GM23338 (cell line): ENCODE data around the gene CEP350. TPM values are rescaled to one million over a fixed set of nuclear protein-coding genes. Genes with fewer than 3 reads are reported as not detected.

Experiments used
- ATAC-seq: fragments of 200-7000 bp; cut with Tn5 transposase; 3 replicates; pipeline ENCODE4 v1.9.1; 2020
- DNase-seq: peaks from one replicate; pipeline ENCODE4 v3.0.0-alpha.2; 2015; ENCODE audit warnings: low spot score
- H2AFZ ChIP-seq: fragments of 200-600 bp; sonication (generic); 2 replicates; pipeline ENCODE4 v1.8.0; 2016; ENCODE audit warnings: antibody characterized with exemption, mild to moderate bottlenecking, moderate library complexity
- H3F3A ChIP-seq: fragments of 200-600 bp; sonication (generic); replicated peaks from 2 replicates; pipeline ENCODE4 v1.8.0; 2017; ENCODE audit warnings: antibody characterized with exemption, mixed run types, low read depth
- H3K27ac ChIP-seq: fragments of 200-600 bp; sonication (generic); 2 replicates; pipeline ENCODE4 v1.6.1; 2016; ENCODE audit warnings: low read depth
- H3K27me3 ChIP-seq: fragments of 200-600 bp; sonication (generic); 2 replicates; pipeline ENCODE4 v1.8.0; 2016; ENCODE audit warnings: mild to moderate bottlenecking, mixed run types, moderate library complexity; ENCODE audit not compliant: insufficient read depth
- H3K36me3 ChIP-seq: fragments of 200-600 bp; sonication (generic); 2 replicates; pipeline ENCODE4 v1.8.0; 2016; ENCODE audit warnings: mild to moderate bottlenecking; ENCODE audit not compliant: insufficient read depth
- H3K4me1 ChIP-seq: fragments of 200-600 bp; sonication (generic); 2 replicates; pipeline ENCODE4 v1.8.0; 2016; ENCODE audit warnings: mild to moderate bottlenecking, moderate library complexity; ENCODE audit not compliant: insufficient read depth
- H3K4me2 ChIP-seq: fragments of 200-600 bp; sonication (generic); 2 replicates; pipeline ENCODE4 v1.7.1; 2017; ENCODE audit warnings: mixed run types
- H3K4me3 ChIP-seq: fragments of 200-600 bp; sonication (generic); 2 replicates; pipeline ENCODE4 v1.6.1; 2016; ENCODE audit warnings: mixed run types
- H3K79me2 ChIP-seq: fragments of 200-600 bp; sonication (generic); replicated peaks from 2 replicates; pipeline ENCODE4 v1.8.0; 2017; ENCODE audit warnings: mild to moderate bottlenecking; ENCODE audit not compliant: insufficient read depth
- H3K9me2 ChIP-seq: fragments of 200-600 bp; sonication (generic); 2 replicates; pipeline ENCODE4 v1.8.0; 2017; ENCODE audit not compliant: insufficient read depth
- H4K20me1 ChIP-seq: fragments of 200-600 bp; sonication (generic); replicated peaks from 2 replicates; pipeline ENCODE4 v1.8.0; 2017; ENCODE audit warnings: mild to moderate bottlenecking; ENCODE audit not compliant: insufficient read depth
- H3K27ac Mint-ChIP-seq: 2 replicates; pipeline ENCODE4 v1.8.0; 2020; ENCODE audit warnings: inconsistent platforms, mild to moderate bottlenecking, moderate library complexity, mixed read lengths
- H3K27me3 Mint-ChIP-seq: 3 replicates; pipeline ENCODE4 v1.8.0; 2022; ENCODE audit warnings: low read depth, mild to moderate bottlenecking, moderate library complexity, mixed read lengths, inconsistent platforms; ENCODE audit not compliant: insufficient read depth, poor library complexity
- H3K36me3 Mint-ChIP-seq: 3 replicates; pipeline ENCODE4 v1.8.0; 2021; ENCODE audit warnings: low read depth, mild to moderate bottlenecking, inconsistent platforms, moderate library complexity, mixed read lengths
- H3K4me1 Mint-ChIP-seq: 3 replicates; pipeline ENCODE4 v1.8.0; 2020; ENCODE audit warnings: mild to moderate bottlenecking, inconsistent platforms, mixed read lengths
- H3K4me3 Mint-ChIP-seq: 3 replicates; pipeline ENCODE4 v1.8.0; 2021; ENCODE audit warnings: moderate library complexity, mild to moderate bottlenecking, inconsistent platforms, mixed read lengths
- H3K9me3 Mint-ChIP-seq: 3 replicates; pipeline ENCODE4 v1.8.0; 2020; ENCODE audit warnings: moderate library complexity, mild to moderate bottlenecking, inconsistent platforms, mixed read lengths
- CREB1 ChIP-seq: fragments of 250-450 bp; sonication (Bioruptor Pico); IDR thresholded peaks from 2 replicates; pipeline ENCODE4 v1.5.0; 2020; ENCODE audit warnings: low read depth, mild to moderate bottlenecking, moderate library complexity
- EZH2 ChIP-seq: fragments of 200-600 bp; sonication (generic); IDR thresholded peaks from one replicate; pipeline ENCODE4 v1.8.0; 2017; ENCODE audit warnings: antibody characterized with exemption, mild to moderate bottlenecking, low read depth; ENCODE audit not compliant: unreplicated experiment
- JUNB ChIP-seq: IDR thresholded peaks from one replicate; pipeline ENCODE4 v1.6.1; 2016; ENCODE audit warnings: antibody characterized with exemption; ENCODE audit not compliant: unreplicated experiment
- NANOG ChIP-seq: IDR thresholded peaks from 2 replicates; pipeline ENCODE4 v1.6.1; 2016; ENCODE audit warnings: antibody characterized with exemption, borderline replicate concordance
- ZNF114 ChIP-seq: fragments of 250-450 bp; sonication (Bioruptor Pico); IDR thresholded peaks from 2 replicates; pipeline ENCODE4 v1.5.0; 2020; ENCODE audit warnings: mild to moderate bottlenecking, moderate library complexity
- ZNF331 ChIP-seq: fragments of 250-450 bp; sonication (Bioruptor Pico); IDR thresholded peaks from 2 replicates; pipeline ENCODE4 v1.5.0; 2020; ENCODE audit warnings: low read depth, mild to moderate bottlenecking, moderate library complexity
- polyA plus RNA-seq: library from polyadenylated mRNA; unstranded; fragments of >200 nt; fragmentation: Nextera tagmentation; extraction: Ambion mirVana; gene quantifications from 2 replicates; pipeline ENCODE4 v1.2.1, GENCODE V29; 2016
- total RNA-seq: library from RNA; depleted of rRNA; stranded (reverse); fragments of >200 nt; shearing (Covaris generic); gene quantifications from 2 replicates; pipeline ENCODE4 v1.2.3, GENCODE V29; 2014
- TF ChIP-seq, protein P1 (sequence below): IDR thresholded peaks from 2 replicates; pipeline ENCODE4 v1.6.1; 2016; ENCODE audit warnings: antibody characterized with exemption
- TF ChIP-seq, protein P2 (sequence below), 2 experiments: fragments of 200-600 bp in 1 of 2; sonication (generic) in 1 of 2; conservative IDR thresholded peaks; 2 replicates each; pipeline versions ENCODE4 v1.5.1 to v1.6.1; 2016 to 2017; ENCODE audit warnings: antibody characterized with exemption in 2 of 2, low read depth in 2 of 2, mild to moderate bottlenecking in 2 of 2, moderate library complexity in 1 of 2
- TF ChIP-seq, protein P3 (sequence below): fragments of 250-450 bp; sonication (Bioruptor Pico); IDR thresholded peaks from 2 replicates; pipeline ENCODE4 v1.5.0; 2020; ENCODE audit warnings: mild to moderate bottlenecking, moderate library complexity

CEP350 gene
- total and polyA plus RNA-seq, 2 experiments from 2014 or later: 23.4 to 36.8 TPM

DNA sequence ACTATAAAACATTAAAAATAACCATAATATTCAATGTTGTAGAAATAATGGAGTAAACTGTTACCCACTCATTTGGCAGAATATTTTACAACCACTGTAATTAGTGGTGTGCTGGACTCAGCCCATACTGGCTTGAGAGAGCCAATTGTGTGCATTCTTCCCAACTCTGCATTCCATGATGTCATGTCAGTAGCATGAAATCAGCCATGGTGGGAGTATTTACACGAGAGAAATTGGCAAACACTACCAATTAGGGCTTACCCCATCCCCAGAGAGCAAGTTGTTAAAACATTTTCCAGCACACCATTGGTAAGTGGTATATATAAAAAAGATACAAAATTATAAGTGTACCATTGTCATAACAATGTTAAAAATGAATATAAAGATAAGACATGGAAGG, 180.9 kb downstream of the CEP350 start (continued):
- TF ChIP-seq ZNF114 (CRISPR knock-in tag): no peak
- no peak for TF ChIP-seq EZH2

DNA sequence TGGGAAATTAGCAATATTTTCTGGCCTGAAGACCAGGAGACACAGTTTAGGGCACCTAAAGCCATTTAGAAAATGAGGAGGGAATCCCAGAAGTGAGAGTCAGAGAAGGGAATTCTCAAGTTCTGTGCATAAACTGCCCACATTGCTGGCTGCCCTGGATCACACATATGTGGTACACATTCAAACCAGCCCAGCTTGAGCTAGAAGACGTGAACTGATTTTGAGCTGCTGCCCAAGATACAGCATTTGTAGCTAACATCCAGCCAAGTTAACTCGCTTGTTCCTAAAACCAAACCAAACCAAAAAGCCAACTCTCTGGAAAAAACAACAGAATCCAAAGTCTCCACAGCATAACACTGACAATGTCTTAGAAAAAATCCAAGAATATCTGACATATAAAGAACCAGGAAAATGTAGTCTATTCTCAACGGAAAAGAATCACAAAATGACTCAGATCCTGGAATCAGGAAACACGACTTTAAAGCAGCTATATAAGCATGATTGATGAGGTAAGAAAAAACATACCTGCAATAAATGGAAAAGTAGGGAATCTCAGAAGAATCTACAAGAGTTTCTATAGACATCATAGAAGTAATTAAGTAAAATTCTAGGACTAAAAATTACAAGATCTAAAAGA, 181.8 kb downstream of the CEP350 start:
- H2AFZ ChIP-seq: peak overlapping the region; percentile 48; the same call in 1 of the 2 replicates
- H3K36me3 ChIP-seq: no peaks in the 10 kb centered on the region
- H3K36me3 Mint-ChIP-seq: no peaks in the 10 kb centered on the region
- no peaks in the 10 kb centered on the region for H3K4me1 Mint-ChIP-seq
- H3K27ac Mint-ChIP-seq: no peak overlapping the region
- no peaks in the 10 kb centered on the region for H3K27me3 Mint-ChIP-seq
- no peaks in the 10 kb centered on the region for H3K4me1 ChIP-seq
- no peak overlapping the region for H3K27ac ChIP-seq
- H3K27me3 ChIP-seq: no peaks in the 10 kb centered on the region
- DNase-seq: no peak
- H3K4me2 ChIP-seq: no peak overlapping the region
- TF ChIP-seq JUNB (no peak), CREB1 (no peak), ZNF114 (CRISPR knock-in tag) (no peak), NANOG (no peak)
- H3K4me3 ChIP-seq: no peak overlapping the region
- H3K4me3 Mint-ChIP-seq: no peak overlapping the region
- H3K79me2 ChIP-seq: no peaks in the 10 kb centered on the region
- H3K9me2 ChIP-seq: no peaks in the 10 kb centered on the region
- no peaks in the 10 kb centered on the region for H3F3A ChIP-seq
- no peaks in the 10 kb centered on the region for H4K20me1 ChIP-seq
- no peaks in the 10 kb centered on the region for H3K9me3 Mint-ChIP-seq
- no peak for ATAC-seq

DNA sequence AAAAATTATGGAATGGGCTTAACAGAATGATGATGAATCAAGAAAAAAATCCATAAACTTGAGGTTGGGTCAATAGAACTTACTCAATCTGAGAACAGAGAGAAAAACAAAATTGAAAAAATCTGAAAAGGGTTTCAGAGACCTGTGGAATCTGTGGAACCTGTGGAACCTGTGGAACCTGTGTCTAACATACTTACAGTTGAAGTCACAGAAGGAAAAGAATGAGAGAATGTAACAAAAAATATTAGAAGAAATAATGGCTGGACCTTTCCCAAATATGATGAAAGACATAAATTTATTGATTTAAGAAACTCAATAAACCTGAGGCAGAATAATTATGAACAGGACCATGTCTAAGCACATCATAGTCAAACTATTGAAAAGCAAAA, 182.4 kb downstream of the CEP350 start:
- H3K4me1 Mint-ChIP-seq: no peaks in the 10 kb centered on the region
- H4K20me1 ChIP-seq: no peaks in the 10 kb centered on the region
- H3K27me3 Mint-ChIP-seq: no peaks in the 10 kb centered on the region
- no peaks in the 10 kb centered on the region for H3K4me1 ChIP-seq
- no peaks in the 10 kb centered on the region for H3F3A ChIP-seq
- no peaks in the 10 kb centered on the region for H3K9me2 ChIP-seq
- H3K4me2 ChIP-seq: no peak overlapping the region
- no peaks in the 10 kb centered on the region for H3K36me3 Mint-ChIP-seq
- DNase-seq (no peak), ATAC-seq (no peak)
- no peaks in the 10 kb centered on the region for H3K79me2 ChIP-seq
- no peak overlapping the region for H3K4me3 Mint-ChIP-seq
- H3K27me3 ChIP-seq: no peaks in the 10 kb centered on the region
- H3K9me3 Mint-ChIP-seq: no peaks in the 10 kb centered on the region
- H3K27ac Mint-ChIP-seq: no peak overlapping the region
- H2AFZ ChIP-seq: no peak overlapping the region
- no peak overlapping the region for H3K27ac ChIP-seq
- H3K4me3 ChIP-seq: no peak overlapping the region
- H3K36me3 ChIP-seq: no peaks in the 10 kb centered on the region
- no peak for TF ChIP-seq ZNF114 (CRISPR knock-in tag)
- TF ChIP-seq, protein P1, sequence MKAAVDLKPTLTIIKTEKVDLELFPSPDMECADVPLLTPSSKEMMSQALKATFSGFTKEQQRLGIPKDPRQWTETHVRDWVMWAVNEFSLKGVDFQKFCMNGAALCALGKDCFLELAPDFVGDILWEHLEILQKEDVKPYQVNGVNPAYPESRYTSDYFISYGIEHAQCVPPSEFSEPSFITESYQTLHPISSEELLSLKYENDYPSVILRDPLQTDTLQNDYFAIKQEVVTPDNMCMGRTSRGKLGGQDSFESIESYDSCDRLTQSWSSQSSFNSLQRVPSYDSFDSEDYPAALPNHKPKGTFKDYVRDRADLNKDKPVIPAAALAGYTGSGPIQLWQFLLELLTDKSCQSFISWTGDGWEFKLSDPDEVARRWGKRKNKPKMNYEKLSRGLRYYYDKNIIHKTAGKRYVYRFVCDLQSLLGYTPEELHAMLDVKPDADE: no peak
- TF ChIP-seq, protein P2, sequence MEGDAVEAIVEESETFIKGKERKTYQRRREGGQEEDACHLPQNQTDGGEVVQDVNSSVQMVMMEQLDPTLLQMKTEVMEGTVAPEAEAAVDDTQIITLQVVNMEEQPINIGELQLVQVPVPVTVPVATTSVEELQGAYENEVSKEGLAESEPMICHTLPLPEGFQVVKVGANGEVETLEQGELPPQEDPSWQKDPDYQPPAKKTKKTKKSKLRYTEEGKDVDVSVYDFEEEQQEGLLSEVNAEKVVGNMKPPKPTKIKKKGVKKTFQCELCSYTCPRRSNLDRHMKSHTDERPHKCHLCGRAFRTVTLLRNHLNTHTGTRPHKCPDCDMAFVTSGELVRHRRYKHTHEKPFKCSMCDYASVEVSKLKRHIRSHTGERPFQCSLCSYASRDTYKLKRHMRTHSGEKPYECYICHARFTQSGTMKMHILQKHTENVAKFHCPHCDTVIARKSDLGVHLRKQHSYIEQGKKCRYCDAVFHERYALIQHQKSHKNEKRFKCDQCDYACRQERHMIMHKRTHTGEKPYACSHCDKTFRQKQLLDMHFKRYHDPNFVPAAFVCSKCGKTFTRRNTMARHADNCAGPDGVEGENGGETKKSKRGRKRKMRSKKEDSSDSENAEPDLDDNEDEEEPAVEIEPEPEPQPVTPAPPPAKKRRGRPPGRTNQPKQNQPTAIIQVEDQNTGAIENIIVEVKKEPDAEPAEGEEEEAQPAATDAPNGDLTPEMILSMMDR (conservative IDR thresholded peaks at IDR 0.05; ENCODE audit: low read depth in 2 of 2): no peak
- no peak for TF ChIP-seq CREB1
- TF ChIP-seq, protein P3, sequence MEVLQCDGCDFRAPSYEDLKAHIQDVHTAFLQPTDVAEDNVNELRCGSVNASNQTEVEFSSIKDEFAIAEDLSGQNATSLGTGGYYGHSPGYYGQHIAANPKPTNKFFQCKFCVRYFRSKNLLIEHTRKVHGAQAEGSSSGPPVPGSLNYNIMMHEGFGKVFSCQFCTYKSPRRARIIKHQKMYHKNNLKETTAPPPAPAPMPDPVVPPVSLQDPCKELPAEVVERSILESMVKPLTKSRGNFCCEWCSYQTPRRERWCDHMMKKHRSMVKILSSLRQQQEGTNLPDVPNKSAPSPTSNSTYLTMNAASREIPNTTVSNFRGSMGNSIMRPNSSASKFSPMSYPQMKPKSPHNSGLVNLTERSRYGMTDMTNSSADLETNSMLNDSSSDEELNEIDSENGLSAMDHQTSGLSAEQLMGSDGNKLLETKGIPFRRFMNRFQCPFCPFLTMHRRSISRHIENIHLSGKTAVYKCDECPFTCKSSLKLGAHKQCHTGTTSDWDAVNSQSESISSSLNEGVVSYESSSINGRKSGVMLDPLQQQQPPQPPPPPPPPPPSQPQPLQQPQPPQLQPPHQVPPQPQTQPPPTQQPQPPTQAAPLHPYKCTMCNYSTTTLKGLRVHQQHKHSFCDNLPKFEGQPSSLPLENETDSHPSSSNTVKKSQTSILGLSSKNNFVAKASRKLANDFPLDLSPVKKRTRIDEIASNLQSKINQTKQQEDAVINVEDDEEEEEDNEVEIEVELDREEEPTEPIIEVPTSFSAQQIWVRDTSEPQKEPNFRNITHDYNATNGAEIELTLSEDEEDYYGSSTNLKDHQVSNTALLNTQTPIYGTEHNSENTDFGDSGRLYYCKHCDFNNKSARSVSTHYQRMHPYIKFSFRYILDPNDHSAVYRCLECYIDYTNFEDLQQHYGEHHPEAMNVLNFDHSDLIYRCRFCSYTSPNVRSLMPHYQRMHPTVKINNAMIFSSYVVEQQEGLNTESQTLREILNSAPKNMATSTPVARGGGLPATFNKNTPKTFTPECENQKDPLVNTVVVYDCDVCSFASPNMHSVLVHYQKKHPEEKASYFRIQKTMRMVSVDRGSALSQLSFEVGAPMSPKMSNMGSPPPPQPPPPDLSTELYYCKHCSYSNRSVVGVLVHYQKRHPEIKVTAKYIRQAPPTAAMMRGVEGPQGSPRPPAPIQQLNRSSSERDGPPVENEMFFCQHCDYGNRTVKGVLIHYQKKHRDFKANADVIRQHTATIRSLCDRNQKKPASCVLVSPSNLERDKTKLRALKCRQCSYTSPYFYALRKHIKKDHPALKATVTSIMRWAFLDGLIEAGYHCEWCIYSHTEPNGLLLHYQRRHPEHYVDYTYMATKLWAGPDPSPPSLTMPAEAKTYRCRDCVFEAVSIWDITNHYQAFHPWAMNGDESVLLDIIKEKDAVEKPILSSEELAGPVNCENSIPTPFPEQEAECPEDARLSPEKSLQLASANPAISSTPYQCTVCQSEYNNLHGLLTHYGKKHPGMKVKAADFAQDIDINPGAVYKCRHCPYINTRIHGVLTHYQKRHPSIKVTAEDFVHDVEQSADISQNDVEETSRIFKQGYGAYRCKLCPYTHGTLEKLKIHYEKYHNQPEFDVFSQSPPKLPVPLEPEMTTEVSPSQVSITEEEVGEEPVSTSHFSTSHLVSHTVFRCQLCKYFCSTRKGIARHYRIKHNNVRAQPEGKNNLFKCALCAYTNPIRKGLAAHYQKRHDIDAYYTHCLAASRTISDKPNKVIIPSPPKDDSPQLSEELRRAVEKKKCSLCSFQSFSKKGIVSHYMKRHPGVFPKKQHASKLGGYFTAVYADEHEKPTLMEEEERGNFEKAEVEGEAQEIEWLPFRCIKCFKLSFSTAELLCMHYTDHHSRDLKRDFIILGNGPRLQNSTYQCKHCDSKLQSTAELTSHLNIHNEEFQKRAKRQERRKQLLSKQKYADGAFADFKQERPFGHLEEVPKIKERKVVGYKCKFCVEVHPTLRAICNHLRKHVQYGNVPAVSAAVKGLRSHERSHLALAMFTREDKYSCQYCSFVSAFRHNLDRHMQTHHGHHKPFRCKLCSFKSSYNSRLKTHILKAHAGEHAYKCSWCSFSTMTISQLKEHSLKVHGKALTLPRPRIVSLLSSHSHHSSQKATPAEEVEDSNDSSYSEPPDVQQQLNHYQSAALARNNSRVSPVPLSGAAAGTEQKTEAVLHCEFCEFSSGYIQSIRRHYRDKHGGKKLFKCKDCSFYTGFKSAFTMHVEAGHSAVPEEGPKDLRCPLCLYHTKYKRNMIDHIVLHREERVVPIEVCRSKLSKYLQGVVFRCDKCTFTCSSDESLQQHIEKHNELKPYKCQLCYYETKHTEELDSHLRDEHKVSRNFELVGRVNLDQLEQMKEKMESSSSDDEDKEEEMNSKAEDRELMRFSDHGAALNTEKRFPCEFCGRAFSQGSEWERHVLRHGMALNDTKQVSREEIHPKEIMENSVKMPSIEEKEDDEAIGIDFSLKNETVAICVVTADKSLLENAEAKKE (CRISPR knock-in tag): no peak
- TF ChIP-seq EZH2: no peak
- no peak for TF ChIP-seq ZNF331 (CRISPR knock-in tag)
